Measurements from ENCODE around the gene GPC3. TPM values are rescaled to one million over a fixed set of nuclear protein-coding genes. Genes with fewer than 3 reads are reported as not detected.

GPC3 gene
- total and polyA plus RNA-seq, 4 donors: 8.3 to 270 (median 52.4) TPM

GRCh38 chrX:133838761-133839676 is 146.4 kb downstream of the GPC3 start:
- Histone ChIP-seq H3K9me3 (ENCODE audit: control insufficient read depth in 4 of 4, insufficient read depth in 3 of 4, low read length in 3 of 4) (no peaks in the 10 kb centered on the region), H3K4me3 (no peak overlapping the region), H3K27ac (ENCODE audit: low read depth in 1 of 2, low read length in 1 of 2) (no peak overlapping the region), H3K9ac (ENCODE audit: insufficient read depth in 1 of 2, low read length in 2 of 2) (no peak overlapping the region), H3K36me3 (ENCODE audit: control insufficient read depth in 4 of 4, insufficient read depth in 4 of 4, low read length in 4 of 4) (peaks cover 0 to 2% (median 0%) of the 10 kb centered on the region in 4 donors), H3K27me3 (ENCODE audit: control insufficient read depth in 3 of 3, insufficient read depth in 3 of 3, low read length in 2 of 3) (peaks cover 0 to 19% (median 6%) of the 10 kb centered on the region in 3 donors), H3K4me1 (ENCODE audit: control insufficient read depth in 5 of 5, insufficient read depth in 5 of 5, low read length in 5 of 5) (peaks cover 0 to 22% (median 0%) of the 10 kb centered on the region in 5 donors)
- peak; percentile 26 for TF ChIP-seq CTCF (IDR thresholded peaks at IDR 0.05; ENCODE audit: control extremely low read depth, extremely low read depth)
- 61 to 70% methylated on average over 5 of the region's 5 CpGs for WGBS, 2 donors
- peak; percentile 53 to 78 (median 71) for DNase-seq
- no peak for ATAC-seq (ENCODE audit: insufficient read depth, low FRiP score)

GRCh38 chrX:133837091-133837490 is 148.3 kb downstream of the GPC3 start:
- H3K36me3 ChIP-seq (ENCODE audit: control insufficient read depth in 4 of 4, insufficient read depth in 4 of 4, low read length in 4 of 4): no peaks in the 10 kb centered on the region
- H3K9ac ChIP-seq (ENCODE audit: insufficient read depth in 1 of 2, low read length in 2 of 2): no peak overlapping the region
- no peak overlapping the region for H3K4me3 ChIP-seq
- TF ChIP-seq CTCF (IDR thresholded peaks at IDR 0.05; ENCODE audit: control extremely low read depth, extremely low read depth): no peak
- H3K4me1 ChIP-seq (ENCODE audit: control insufficient read depth in 5 of 5, insufficient read depth in 5 of 5, low read length in 5 of 5): peaks cover 0 to 22% (median 0%) of the 10 kb centered on the region in 5 donors
- no peaks in the 10 kb centered on the region for H3K9me3 ChIP-seq (ENCODE audit: control insufficient read depth in 4 of 4, insufficient read depth in 3 of 4, low read length in 3 of 4)
- 51 to 86% methylated on average over 2 of the region's 2 CpGs for WGBS, 2 donors
- ATAC-seq (ENCODE audit: insufficient read depth, low FRiP score) (no peak), DNase-seq (no peak)
- H3K27ac ChIP-seq (ENCODE audit: low read depth in 1 of 2, low read length in 1 of 2): no peak overlapping the region
- peaks cover 0 to 10% (median 5%) of the 10 kb centered on the region in 3 donors for H3K27me3 ChIP-seq (ENCODE audit: control insufficient read depth in 3 of 3, insufficient read depth in 3 of 3, low read length in 2 of 3)

- WGBS, 2 donors: 83% methylated on average over 3 of the region's 3 CpGs
- no peak overlapping the region for H3K27ac ChIP-seq (ENCODE audit: low read depth in 1 of 2, low read length in 1 of 2)
- no peaks in the 10 kb centered on the region for H3K9me3 ChIP-seq (ENCODE audit: control insufficient read depth in 4 of 4, insufficient read depth in 3 of 4, low read length in 3 of 4)
- no peaks in the 10 kb centered on the region for H3K36me3 ChIP-seq (ENCODE audit: control insufficient read depth in 4 of 4, insufficient read depth in 4 of 4, low read length in 4 of 4)
- H3K27me3 ChIP-seq (ENCODE audit: control insufficient read depth in 3 of 3, insufficient read depth in 3 of 3, low read length in 2 of 3): peaks cover 0 to 10% (median 5%) of the 10 kb centered on the region in 3 donors
- no peak overlapping the region for H3K9ac ChIP-seq (ENCODE audit: insufficient read depth in 1 of 2, low read length in 2 of 2)
- TF ChIP-seq CTCF (IDR thresholded peaks at IDR 0.05; ENCODE audit: control extremely low read depth, extremely low read depth): no peak
- peaks cover 0 to 22% (median 0%) of the 10 kb centered on the region in 5 donors for H3K4me1 ChIP-seq (ENCODE audit: control insufficient read depth in 5 of 5, insufficient read depth in 5 of 5, low read length in 5 of 5)
- DNase-seq (no peak), ATAC-seq (ENCODE audit: insufficient read depth, low FRiP score) (no peak)
- no peak overlapping the region for H3K4me3 ChIP-seq
Measured at GRCh38 chrX:133836561-133836960, 148.8 kb downstream of the GPC3 start.
